HepG2 (cell line): Measurements from ENCODE around the gene OSR1. TPM values are rescaled to one million over a fixed set of nuclear protein-coding genes. Genes with fewer than 3 reads are reported as not detected.

ENCODE experiments used
- ARNT2 ChIP-seq: sonication (generic); formaldehyde crosslinking; IDR thresholded peaks from 2 replicates; pipeline ENCODE4 v1.8.0; 2022; ENCODE audit warnings: mild to moderate bottlenecking, low read depth, missing genetic modification reagents, moderate library complexity
- ERF ChIP-seq: IDR thresholded peaks from 2 replicates; pipeline ENCODE4 v1.6.1; 2018; ENCODE audit warnings: missing biosample characterization, missing genetic modification reagents
- HHEX ChIP-seq: IDR thresholded peaks from 2 replicates; pipeline ENCODE4 v1.6.1; 2016; ENCODE audit warnings: control low read depth
- HOXA5 ChIP-seq: sonication (generic); formaldehyde crosslinking; IDR thresholded peaks from 2 replicates; pipeline ENCODE4 v1.4.0; 2020; ENCODE audit warnings: missing genetic modification reagents
- KLF15 ChIP-seq: sonication (generic); formaldehyde crosslinking; IDR thresholded peaks from 2 replicates; pipeline ENCODE4 v1.8.1; 2023; ENCODE audit warnings: borderline replicate concordance, mild to moderate bottlenecking, inconsistent platforms, missing genetic modification reagents, mixed read lengths
- MAZ ChIP-seq, 2 experiments: sonication (generic) in 1 of 2; formaldehyde crosslinking in 1 of 2; IDR thresholded peaks; 2 replicates each; pipeline versions ENCODE4 v1.5.0 to v1.6.1; 2012 to 2020; ENCODE audit warnings: low read depth in 2 of 2, mild to moderate bottlenecking in 2 of 2, borderline replicate concordance in 1 of 2, improper control_type of control experiment in 1 of 2, low read length in 1 of 2, missing genetic modification reagents in 1 of 2, moderate library complexity in 1 of 2
- MEIS1 ChIP-seq: sonication (generic); formaldehyde crosslinking; IDR thresholded peaks from 2 replicates; pipeline ENCODE4 v1.9.0; 2021; ENCODE audit warnings: mild to moderate bottlenecking, missing genetic modification reagents, moderate library complexity, borderline replicate concordance
- NFAT5 ChIP-seq: sonication (generic); formaldehyde crosslinking; IDR thresholded peaks from 2 replicates; pipeline ENCODE4 v1.4.0; 2020; ENCODE audit warnings: missing genetic modification reagents
- NFKBIZ ChIP-seq: IDR thresholded peaks from 2 replicates; pipeline ENCODE4 v1.6.1; 2018; ENCODE audit warnings: missing genetic modification reagents, missing compliant biosample characterization
- NR2C2 ChIP-seq: sonication (generic); formaldehyde crosslinking; IDR thresholded peaks from 2 replicates; pipeline ENCODE4 v1.4.0; 2020; ENCODE audit warnings: missing genetic modification reagents, mild to moderate bottlenecking, moderate library complexity, borderline replicate concordance
- NRL ChIP-seq: sonication (generic); formaldehyde crosslinking; IDR thresholded peaks from 2 replicates; pipeline ENCODE4 v1.5.0; 2020; ENCODE audit warnings: missing genetic modification reagents, mild to moderate bottlenecking, moderate library complexity, borderline replicate concordance
- SNAPC4 ChIP-seq: sonication (generic); formaldehyde crosslinking; IDR thresholded peaks from 2 replicates; pipeline ENCODE4 v1.4.0; 2020; ENCODE audit warnings: mild to moderate bottlenecking, missing genetic modification reagents
- SOX6 ChIP-seq, 2 experiments: fragments of 450-650 bp in 1 of 2; sonication (generic) in 1 of 2; formaldehyde crosslinking in 1 of 2; IDR thresholded peaks; 2 replicates each; pipeline versions ENCODE4 v1.4.0 to v1.6.1; 2017 to 2020; ENCODE audit warnings: antibody characterized with exemption in 1 of 2, mild to moderate bottlenecking in 1 of 2, missing genetic modification reagents in 1 of 2
- STAG1 ChIP-seq: sonication (generic); formaldehyde crosslinking; IDR thresholded peaks from 2 replicates; pipeline ENCODE4 v1.4.0; 2020; ENCODE audit warnings: missing genetic modification reagents
- TBP ChIP-seq: sonication (generic); formaldehyde crosslinking; IDR thresholded peaks from 2 replicates; pipeline ENCODE4 v1.5.0; 2020; ENCODE audit warnings: missing genetic modification reagents
- ZFP37 ChIP-seq: sonication (generic); formaldehyde crosslinking; IDR thresholded peaks from 2 replicates; pipeline ENCODE4 v1.4.0; 2020; ENCODE audit warnings: missing genetic modification reagents, borderline replicate concordance
- ZKSCAN5 ChIP-seq: sonication (generic); formaldehyde crosslinking; IDR thresholded peaks from 2 replicates; pipeline ENCODE4 v1.5.1; 2020; ENCODE audit warnings: mild to moderate bottlenecking, missing genetic modification reagents
- ZNF335 ChIP-seq: sonication (generic); formaldehyde crosslinking; IDR thresholded peaks from 2 replicates; pipeline ENCODE4 v1.4.0; 2020; ENCODE audit warnings: missing genetic modification reagents
- ZNF619 ChIP-seq: sonication (generic); formaldehyde crosslinking; IDR thresholded peaks from 2 replicates; pipeline ENCODE4 v1.4.0; 2020; ENCODE audit warnings: mild to moderate bottlenecking, missing genetic modification reagents
- polyA plus RNA-seq, 8 experiments: library from polyadenylated mRNA; depleted of rRNA in 3 of 8; stranded (reverse) in 7 of 8; unstranded in 1 of 8; fragments of >200 nt; fragmentation: Illumina TruSeq in 4 of 8; extraction: Trizol in 4 of 8; gene quantifications; 2 replicates each; pipeline versions ENCODE4 v1.2.1 to v1.2.3, GENCODE V29; 2011 to 2016; ENCODE audit warnings: low read depth in 4 of 8, missing spikeins in 1 of 8, mixed read lengths in 1 of 8; ENCODE audit not compliant: insufficient read depth in 1 of 8
- total RNA-seq, 5 experiments: library from RNA; depleted of rRNA; stranded (reverse); fragments of >200 nt; fragmentation: Illumina TruSeq; extraction: Trizol; gene quantifications; 2 replicates each; pipeline ENCODE4 v1.2.3, GENCODE V29; 2016; ENCODE audit warnings: low read depth in 1 of 5

OSR1 gene
- total and polyA plus RNA-seq, 2 of the 13 experiments (the other 11 are each of a cell fraction or from before 2014, with no cell fraction given), result 0.63 to 1.1 TPM

- TF ChIP-seq ERF, result peak; percentile 29; the same call in 1 of the 2 replicates
- TF ChIP-seq NRL (CRISPR knock-in tag), result no peak
- TF ChIP-seq ZFP37 (CRISPR knock-in tag), result no peak
- TF ChIP-seq HOXA5, result peak; percentile 85
- no peak for TF ChIP-seq SOX6 (IDR thresholded peaks at IDR 0.05)
- peak; percentile 46 for TF ChIP-seq SOX6 (CRISPR knock-in tag; IDR thresholded peaks at IDR 0.05)
- peak; percentile 92 for TF ChIP-seq STAG1
- TF ChIP-seq MAZ (IDR thresholded peaks at IDR 0.05; ENCODE audit: borderline replicate concordance, low read depth, low read length), result no peak
- TF ChIP-seq MAZ (CRISPR knock-in tag; IDR thresholded peaks at IDR 0.05; ENCODE audit: low read depth), result peak; percentile 40; the same call in 1 of the 2 replicates
- TF ChIP-seq ZNF335 (CRISPR knock-in tag), result 0 out of 2 replicates have a peak, but pooled peaks have one; percentile 25
- no peak for TF ChIP-seq SNAPC4
- no peak for TF ChIP-seq KLF15 (CRISPR knock-in tag)
- 0 out of 2 replicates have a peak, but pooled peaks have one; percentile 28 for TF ChIP-seq ARNT2 (CRISPR knock-in tag)
- TF ChIP-seq ZNF619 (CRISPR knock-in tag), result 0 out of 2 replicates have a peak, but pooled peaks have one; percentile 60
- TF ChIP-seq ZKSCAN5, result no peak
- 0 out of 2 replicates have a peak, but pooled peaks have one; percentile 19 for TF ChIP-seq NR2C2 (CRISPR knock-in tag)
- TF ChIP-seq NFKBIZ (CRISPR knock-in tag), result 0 out of 2 replicates have a peak, but pooled peaks have one; percentile 47
- TF ChIP-seq MEIS1 (CRISPR knock-in tag), result peak; percentile 48; the same call in 1 of the 2 replicates
- TF ChIP-seq HHEX, result no peak
- no peak for TF ChIP-seq TBP
- no peak for TF ChIP-seq NFAT5 (CRISPR knock-in tag)
Measured at GRCh38 chr2:19362755-19363473, 4.5 kb upstream of the OSR1 start (continued).
